ENCODE measurements around the gene NABP1.

NABP1 gene

GRCh38 chr2:191686729-191687128 lies 8.8 kb downstream of the NABP1 start:
- Histone ChIP-seq H2AFZ (ENCODE audit: low read length) (no peak overlapping the region), H3K27me3 (ENCODE audit: insufficient read depth, low read length, poor library complexity, severe bottlenecking) (no peaks in the 10 kb centered on the region), H3K9me2 (replicated peaks; ENCODE audit: low read depth, low read length) (no peaks in the 10 kb centered on the region), H3K9ac (ENCODE audit: low read depth, low read length, poor library complexity, severe bottlenecking) (no peak overlapping the region), H3K36me3 (ENCODE audit: insufficient read depth, low read length) (peaks cover 52% of the 10 kb centered on the region; the same call in 1 of the 2 replicates), H4K20me1 (ENCODE audit: insufficient read depth, low read length, poor library complexity, severe bottlenecking) (peaks cover 31% of the 10 kb centered on the region), H3K9me3 (ENCODE audit: insufficient read depth, low read depth, low read length) (no peaks in the 10 kb centered on the region), H3K4me1 (ENCODE audit: insufficient read depth, low read length, poor library complexity, severe bottlenecking) (peaks cover 33% of the 10 kb centered on the region), H3K79me2 (ENCODE audit: insufficient read depth, low read length) (peaks cover 26% of the 10 kb centered on the region), H3K4me3 (ENCODE audit: low read length, poor library complexity, severe bottlenecking) (no peak overlapping the region), H3K4me2 (ENCODE audit: low read depth, low read length, poor library complexity, severe bottlenecking) (no peak overlapping the region), H3F3A (ENCODE audit: low read depth) (peaks cover 7% of the 10 kb centered on the region; the same call in 1 of the 2 replicates)
- TF ChIP-seq CTCF (conservative IDR thresholded peaks at IDR 0.05; ENCODE audit: low read length) (no peak), EZH2phosphoT487 (IDR thresholded peaks at IDR 0.05; ENCODE audit: borderline replicate concordance) (no peak)

GRCh38 chr2:191687867-191688266 lies 9.9 kb downstream of the NABP1 start:
- peaks cover 16% of the 10 kb centered on the region for H3K79me2 ChIP-seq (ENCODE audit: insufficient read depth, low read length)
- no peaks in the 10 kb centered on the region for H3K9me3 ChIP-seq (ENCODE audit: insufficient read depth, low read depth, low read length)
- H3K4me1 ChIP-seq (ENCODE audit: insufficient read depth, low read length, poor library complexity, severe bottlenecking): peaks cover 22% of the 10 kb centered on the region
- no peak overlapping the region for H3K4me2 ChIP-seq (ENCODE audit: low read depth, low read length, poor library complexity, severe bottlenecking)
- no peak overlapping the region for H2AFZ ChIP-seq (ENCODE audit: low read length)
- no peak overlapping the region for H3K4me3 ChIP-seq (ENCODE audit: low read length, poor library complexity, severe bottlenecking)
- H3K9me2 ChIP-seq (replicated peaks; ENCODE audit: low read depth, low read length): no peaks in the 10 kb centered on the region
- peaks cover 7% of the 10 kb centered on the region; the same call in 1 of the 2 replicates for H3F3A ChIP-seq (ENCODE audit: low read depth)
- H3K27me3 ChIP-seq (ENCODE audit: insufficient read depth, low read length, poor library complexity, severe bottlenecking): no peaks in the 10 kb centered on the region
- peaks cover 48% of the 10 kb centered on the region; the same call in 1 of the 2 replicates for H3K36me3 ChIP-seq (ENCODE audit: insufficient read depth, low read length)
- no peak overlapping the region for H3K9ac ChIP-seq (ENCODE audit: low read depth, low read length, poor library complexity, severe bottlenecking)
- H4K20me1 ChIP-seq (ENCODE audit: insufficient read depth, low read length, poor library complexity, severe bottlenecking): peaks cover 21% of the 10 kb centered on the region
- TF ChIP-seq CTCF (conservative IDR thresholded peaks at IDR 0.05; ENCODE audit: low read length): no peak
- TF ChIP-seq EZH2phosphoT487 (IDR thresholded peaks at IDR 0.05; ENCODE audit: borderline replicate concordance): no peak

GRCh38 chr2:191688934-191689695 lies 11.2 kb downstream of the NABP1 start:
- Histone ChIP-seq H3K4me2 (ENCODE audit: low read depth, low read length, poor library complexity, severe bottlenecking) (no peak overlapping the region), H3K27me3 (ENCODE audit: insufficient read depth, low read length, poor library complexity, severe bottlenecking) (no peaks in the 10 kb centered on the region), H2AFZ (ENCODE audit: low read length) (no peak overlapping the region), H3K9me3 (ENCODE audit: insufficient read depth, low read depth, low read length) (no peaks in the 10 kb centered on the region), H4K20me1 (ENCODE audit: insufficient read depth, low read length, poor library complexity, severe bottlenecking) (peaks cover 12% of the 10 kb centered on the region), H3K4me3 (ENCODE audit: low read length, poor library complexity, severe bottlenecking) (no peak overlapping the region), H3K4me1 (ENCODE audit: insufficient read depth, low read length, poor library complexity, severe bottlenecking) (peaks cover 12% of the 10 kb centered on the region), H3K36me3 (ENCODE audit: insufficient read depth, low read length) (peaks cover 37% of the 10 kb centered on the region; the same call in 1 of the 2 replicates), H3K9me2 (replicated peaks; ENCODE audit: low read depth, low read length) (no peaks in the 10 kb centered on the region), H3K9ac (ENCODE audit: low read depth, low read length, poor library complexity, severe bottlenecking) (no peak overlapping the region), H3K79me2 (ENCODE audit: insufficient read depth, low read length) (peaks cover 6% of the 10 kb centered on the region; the same call in 1 of the 2 replicates), H3F3A (ENCODE audit: low read depth) (peaks cover 7% of the 10 kb centered on the region; the same call in 1 of the 2 replicates)
- TF ChIP-seq EZH2phosphoT487 (IDR thresholded peaks at IDR 0.05; ENCODE audit: borderline replicate concordance) (no peak), CTCF (conservative IDR thresholded peaks at IDR 0.05; ENCODE audit: low read length) (no peak)

All from Loucy (cell line).